ENCODE measurements around the gene PREP. TPM values are rescaled to one million over a fixed set of nuclear protein-coding genes. Genes with fewer than 3 reads are reported as not detected.
A peak's percentile ranks its signal among the peaks of the same experiment; 100 is the strongest.

The PREP gene
- total and polyA plus RNA-seq, 3 donors from 2014 or later: 53.7 to 66.6 (median 56.4) TPM

- Histone ChIP-seq H3K9me3 (no peaks in the 10 kb centered on the region), H3K27me3 (no peaks in the 10 kb centered on the region), H3K4me1 (no peaks in the 10 kb centered on the region), H3K36me3 (ENCODE audit: low read depth, missing control alignments) (no peaks in the 10 kb centered on the region), H3K27ac (no peak overlapping the region), H3K4me3 (no peak overlapping the region)
- TF ChIP-seq CTCF (IDR thresholded peaks at IDR 0.05) (no peak), POLR2A (IDR thresholded peaks at IDR 0.05) (no peak)
- no peak for DNase-seq
- WGBS, 2 donors: 100% methylated on average over 1 of the region's 1 CpG
- intact Hi-C loops (cut with DNase I; ENCODE audit: low total_unique reads): loop anchor here (10.0 kb wide), 1 partner anchor 315 kb away; no protein-coding TSS in a partner anchor
These were observed 6.9 kb upstream of the PREP start for GRCh38 chr6:105409734-105410133.

GRCh38 chr6:105402090-105402938 is 568 bp downstream of the PREP start:
- intact Hi-C loops (cut with DNase I; ENCODE audit: low total_unique reads): loop anchor here (10.0 kb wide), 1 partner anchor 308 kb away; no protein-coding TSS in a partner anchor
- Histone ChIP-seq H3K27ac (peak overlapping the region; percentile 81 to 87), H3K36me3 (ENCODE audit: low read depth, missing control alignments) (no peaks in the 10 kb centered on the region), H3K27me3 (no peaks in the 10 kb centered on the region), H3K9me3 (no peaks in the 10 kb centered on the region), H3K4me1 (peaks cover 13% of the 10 kb centered on the region), H3K4me3 (peak overlapping the region; percentile 93 to 94)
- TF ChIP-seq CTCF (IDR thresholded peaks at IDR 0.05) (no peak), POLR2A (IDR thresholded peaks at IDR 0.05) (no peak)
- peak; percentile 54 for DNase-seq
- 3 to 9% methylated on average over 19 to 46 of the region's 48 CpGs for WGBS, 2 donors

- no peaks in the 10 kb centered on the region for H3K9me3 ChIP-seq
- TF ChIP-seq CTCF (IDR thresholded peaks at IDR 0.05) (no peak), POLR2A (IDR thresholded peaks at IDR 0.05) (no peak)
- H3K4me3 ChIP-seq: peak overlapping the region; percentile 93 to 94
- WGBS, 2 donors: 44 to 54% methylated on average over 8 of the region's 8 CpGs
- intact Hi-C loops (cut with DNase I; ENCODE audit: low total_unique reads): loop anchor here (10.0 kb wide), 1 partner anchor 307 kb away; no protein-coding TSS in a partner anchor
- no peaks in the 10 kb centered on the region for H3K27me3 ChIP-seq
- peaks cover 13% of the 10 kb centered on the region for H3K4me1 ChIP-seq
- H3K27ac ChIP-seq: peak overlapping the region in 1 of 2 donors; percentile 87
- no peaks in the 10 kb centered on the region for H3K36me3 ChIP-seq (ENCODE audit: low read depth, missing control alignments)
- no peak for DNase-seq
These were observed 1.4 kb downstream of the PREP start for GRCh38 chr6:105401247-105402089.

- no peaks in the 10 kb centered on the region for H3K9me3 ChIP-seq
- H3K4me1 ChIP-seq: peaks cover 13% of the 10 kb centered on the region
- intact Hi-C loops (cut with DNase I; ENCODE audit: low total_unique reads): loop anchor here (10.0 kb wide), 1 partner anchor 306 kb away; no protein-coding TSS in a partner anchor
- no peak overlapping the region for H3K27ac ChIP-seq
- DNase-seq: no peak
- H3K4me3 ChIP-seq: no peak overlapping the region
- 90 to 93% methylated on average over 3 of the region's 3 CpGs for WGBS, 2 donors
- TF ChIP-seq CTCF (IDR thresholded peaks at IDR 0.05) (no peak), POLR2A (IDR thresholded peaks at IDR 0.05) (no peak)
- no peaks in the 10 kb centered on the region for H3K27me3 ChIP-seq
- H3K36me3 ChIP-seq (ENCODE audit: low read depth, missing control alignments): no peaks in the 10 kb centered on the region
These were observed 2.4 kb downstream of the PREP start for GRCh38 chr6:105400501-105400900.

Measured in testis (tissue), 3 donors.